NCI-H748 (cell line): Measurements from ENCODE around the gene TFF2.
A peak's percentile ranks its signal among the peaks of the same experiment; 100 is the strongest.

Experiments used
- DNase-seq: peaks from one replicate; lab custom pipeline; 2025; ENCODE audit not compliant: unreplicated experiment; lab: John Stamatoyannopoulos, UW

The TFF2 gene

GRCh38 chr21:42306366-42307035, 44.3 kb downstream of the TFF2 start:
- no peak for DNase-seq

DNA sequence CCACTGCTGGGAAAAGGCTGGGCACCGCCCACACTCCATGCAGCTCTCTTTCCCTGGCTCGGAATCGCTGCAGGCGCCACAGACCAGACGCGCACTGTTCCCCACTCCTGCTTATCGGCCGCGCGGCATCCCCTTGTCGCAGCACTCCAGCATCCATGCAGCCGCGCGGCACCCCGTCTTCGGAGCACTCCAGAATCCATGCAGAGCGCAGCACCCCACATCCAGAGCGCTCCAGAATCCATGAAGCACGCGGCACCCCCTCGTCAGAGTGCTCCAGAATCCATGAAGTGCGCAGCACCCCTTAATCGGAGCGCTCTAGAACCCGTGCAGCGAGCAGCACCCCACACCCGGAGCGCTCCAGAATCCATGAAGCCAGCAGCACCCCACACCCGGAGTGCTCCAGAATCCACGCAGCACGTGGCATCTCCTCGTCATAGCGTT, 45.1 kb downstream of the TFF2 start:
- no peak for DNase-seq

GRCh38 chr21:42304556-42305454, 46.0 kb downstream of the TFF2 start:
- no peak for DNase-seq

DNA sequence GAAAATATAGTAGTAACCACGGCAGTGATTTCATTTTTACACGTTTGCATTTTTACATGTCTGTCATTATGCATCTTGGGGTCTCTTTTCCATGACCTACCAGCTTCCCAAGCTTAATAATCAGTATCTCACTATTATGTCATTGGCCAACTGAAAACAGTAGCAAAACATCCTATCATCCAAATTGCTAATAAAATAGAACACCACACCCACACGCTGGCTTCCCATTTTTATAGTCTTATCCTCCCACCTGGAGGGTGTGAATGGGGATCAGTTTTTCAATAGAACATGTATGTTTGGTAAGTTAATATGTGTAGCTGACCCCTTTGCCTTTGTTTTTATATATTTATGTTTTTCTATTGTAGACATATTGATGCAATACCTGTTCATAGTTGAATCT, 47.4 kb downstream of the TFF2 start:
- DNase-seq = peak; percentile 54

GRCh38 chr21:42302794-42303193, 48.0 kb downstream of the TFF2 start:
- DNase-seq = peak; percentile 48

DNA sequence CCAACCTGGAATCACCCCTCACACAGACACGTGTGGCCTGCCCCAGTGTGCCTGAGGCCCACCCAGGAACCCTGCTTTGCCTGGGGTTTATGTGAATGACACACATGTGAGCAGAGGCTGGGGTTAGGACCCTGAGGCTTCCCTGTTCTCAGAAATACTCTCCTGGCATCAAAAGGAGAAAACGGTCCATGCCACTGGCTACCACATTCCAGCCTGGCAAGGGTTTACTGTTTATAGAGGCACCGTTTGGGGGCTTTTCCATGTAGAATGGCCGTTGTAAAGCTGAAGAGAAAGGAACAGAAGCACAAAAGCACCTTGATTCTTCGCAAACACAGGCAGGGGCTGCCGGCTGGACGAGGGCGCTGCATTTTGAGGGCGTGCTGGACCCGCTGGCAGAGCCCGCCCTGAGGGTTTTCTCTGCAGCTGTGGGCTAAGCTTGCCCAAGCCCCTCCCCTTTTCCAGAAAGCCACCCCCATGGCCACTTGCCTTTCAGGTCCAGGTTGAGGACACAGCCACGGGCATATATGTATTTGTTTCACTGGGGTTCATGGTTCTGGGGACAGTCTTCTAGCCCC, 48.6 kb downstream of the TFF2 start:
- peak; percentile 55 for DNase-seq

- DNase-seq = no peak
These were observed 49.3 kb downstream of the TFF2 start for GRCh38 chr21:42301371-42302075.

DNA sequence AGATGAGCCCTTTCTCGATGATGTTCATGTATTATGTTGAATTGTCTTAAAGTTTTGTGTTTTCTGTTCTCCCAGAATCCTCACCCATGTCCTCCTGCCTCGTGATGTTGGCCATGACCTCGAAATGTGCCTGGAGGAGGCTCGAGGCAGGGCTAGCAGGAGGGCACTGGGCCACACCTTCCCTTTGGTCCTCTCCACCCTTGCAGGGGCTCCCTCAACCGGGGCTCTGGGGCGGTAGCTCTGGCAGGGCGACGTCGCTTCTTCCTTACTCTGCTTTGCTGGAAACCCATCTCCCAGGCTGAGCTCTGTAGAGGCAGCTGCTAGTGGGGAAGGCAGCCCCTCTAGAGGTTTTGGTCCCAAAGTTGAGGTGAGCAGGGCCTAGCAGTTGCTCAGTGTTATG, 49.8 kb downstream of the TFF2 start:
- no peak for DNase-seq

DNA sequence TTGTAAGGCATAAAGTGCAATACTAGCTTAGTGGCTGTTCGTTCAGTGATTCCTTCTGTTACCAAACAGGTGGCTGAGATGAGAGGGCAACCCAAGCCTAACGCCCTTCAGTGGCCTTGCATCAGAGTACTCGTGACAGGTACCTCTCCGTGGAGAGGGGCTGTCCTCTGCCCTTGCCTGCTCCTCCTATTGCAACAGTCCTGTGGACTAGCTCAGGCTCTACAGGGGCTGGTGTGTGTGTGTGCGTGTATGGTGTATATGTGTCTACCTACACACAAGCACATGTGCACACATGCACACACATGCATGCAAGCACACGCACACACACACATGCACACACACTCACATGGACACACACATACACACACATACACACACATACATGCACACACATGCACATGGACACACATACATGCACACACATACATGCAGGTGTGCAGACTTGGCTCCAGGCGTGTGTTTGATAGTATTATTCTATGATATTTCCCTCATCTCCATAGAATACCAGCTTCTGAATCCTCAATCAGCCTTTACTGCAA, 50.7 kb downstream of the TFF2 start:
- no peak for DNase-seq

DNA sequence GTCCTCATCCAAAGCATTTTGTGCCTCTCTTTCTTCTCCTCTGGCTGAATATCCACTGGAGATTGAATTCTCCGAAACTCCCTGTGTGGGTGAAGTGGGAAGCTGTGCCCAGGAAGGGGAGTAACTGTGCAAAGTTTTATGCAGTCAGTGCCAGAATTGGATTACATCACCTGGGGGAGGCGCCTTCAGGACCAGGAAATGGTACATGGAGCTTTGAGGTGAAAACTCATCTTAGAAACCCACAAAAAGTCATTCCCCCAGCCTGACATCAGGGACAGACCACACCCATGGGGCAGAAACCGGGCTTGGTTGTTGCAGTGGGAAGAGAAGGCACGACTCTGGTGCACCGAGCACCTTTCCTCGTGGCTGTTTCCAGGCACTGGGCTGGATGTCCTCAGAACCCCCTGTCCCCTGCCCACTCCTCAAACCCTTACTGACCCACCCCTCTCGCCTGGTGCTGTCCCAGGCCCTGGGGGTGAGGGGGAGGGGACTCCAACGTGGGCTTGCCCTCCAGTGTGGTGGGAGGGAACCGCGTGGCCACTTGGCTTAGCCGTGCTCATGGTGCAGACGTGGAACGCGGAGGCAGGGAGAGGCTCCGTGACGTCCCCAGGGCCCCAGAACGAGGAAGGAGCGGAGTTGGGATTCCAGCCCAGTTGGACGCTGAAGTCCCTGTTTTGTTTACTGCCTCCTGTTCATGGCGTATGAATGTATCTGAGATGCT, 51.3 kb downstream of the TFF2 start:
- DNase-seq = no peak

- DNase-seq = no peak
These were observed 52.1 kb downstream of the TFF2 start for GRCh38 chr21:42298657-42299056.

DNA sequence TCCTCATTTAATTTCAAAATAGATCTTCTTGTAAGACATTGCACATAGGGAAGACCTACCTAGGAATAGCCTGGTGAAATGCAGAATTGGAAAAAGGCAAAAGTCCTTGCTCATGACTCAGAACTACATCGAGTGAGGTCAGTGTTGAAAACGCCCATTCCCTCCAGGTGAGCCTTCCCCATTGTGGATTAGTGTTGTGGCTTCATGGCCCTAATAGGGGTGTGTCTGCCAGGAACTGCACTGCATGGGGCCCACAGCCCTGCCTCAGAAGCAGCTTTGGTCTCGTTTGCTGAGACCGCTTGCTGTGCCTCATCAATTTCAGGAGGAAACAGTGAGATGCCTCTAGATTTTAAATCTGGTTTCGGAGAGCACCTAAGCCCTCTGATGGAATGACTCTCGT, 52.6 kb downstream of the TFF2 start:
- no peak for DNase-seq

- DNase-seq = peak; percentile 12
These were observed 53.4 kb downstream of the TFF2 start for GRCh38 chr21:42297377-42297776.

DNA sequence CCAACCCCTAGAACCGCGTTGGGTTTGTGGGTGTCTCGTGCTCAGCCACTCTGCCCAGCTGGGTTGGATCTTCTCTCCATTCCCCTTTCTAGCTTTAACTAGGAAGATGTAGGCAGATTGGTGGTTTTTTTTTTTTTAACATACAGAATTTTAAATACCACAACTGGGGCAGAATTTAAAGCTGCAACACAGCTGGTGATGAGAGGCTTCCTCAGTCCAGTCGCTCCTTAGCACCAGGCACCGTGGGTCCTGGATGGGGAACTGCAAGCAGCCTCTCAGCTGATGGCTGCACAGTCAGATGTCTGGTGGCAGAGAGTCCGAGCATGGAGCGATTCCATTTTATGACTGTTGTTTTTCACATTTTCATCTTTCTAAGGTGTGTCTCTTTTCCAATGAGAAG, 54.3 kb downstream of the TFF2 start:
- no peak for DNase-seq
